Measurements from ENCODE around the gene CDKN2AIP. TPM values are rescaled to one million over a fixed set of nuclear protein-coding genes. Genes with fewer than 3 reads are reported as not detected.
A peak's percentile ranks its signal among the peaks of the same experiment; 100 is the strongest.

CDKN2AIP gene
- 15.3 and 18.9 TPM in 2 replicates for total RNA-seq (2014; rRNA removed)
- 5.8 TPM for polyA plus RNA-seq (2012)

- DNase-seq (ENCODE audit: low read depth) = peak; percentile 94
Observed at GRCh38 chr4:183444214-183445096, at the start of gene CDKN2AIP. TSS of gene CDKN2AIP (plus strand) at chr4:183444636. CDS start at chr4:183444798, 162 bp downstream.

DNA sequence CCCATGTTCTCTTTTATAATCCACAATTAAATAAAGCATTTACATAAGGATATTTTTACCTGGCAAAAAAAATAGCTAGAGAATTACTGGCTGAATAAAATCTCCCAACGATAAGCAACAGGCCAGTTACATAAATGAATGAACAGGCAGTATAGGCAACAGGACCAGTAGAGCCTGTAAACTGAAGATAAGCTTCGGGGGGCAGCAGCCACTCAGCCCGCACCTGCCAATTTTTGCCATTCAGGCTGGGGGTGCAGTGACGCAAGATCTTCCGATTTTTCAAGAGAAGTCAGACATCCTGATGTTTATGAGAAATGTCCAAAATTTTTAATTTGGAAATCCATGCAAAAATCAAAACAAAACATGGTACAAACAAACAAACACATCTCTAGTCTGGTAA, 49.0 kb upstream of the CDKN2AIP start:
- no peak for DNase-seq (ENCODE audit: low read depth)

- DNase-seq (ENCODE audit: low read depth) = no peak
Observed at GRCh38 chr4:183396227-183396637, 48.2 kb upstream of the CDKN2AIP start.

DNA sequence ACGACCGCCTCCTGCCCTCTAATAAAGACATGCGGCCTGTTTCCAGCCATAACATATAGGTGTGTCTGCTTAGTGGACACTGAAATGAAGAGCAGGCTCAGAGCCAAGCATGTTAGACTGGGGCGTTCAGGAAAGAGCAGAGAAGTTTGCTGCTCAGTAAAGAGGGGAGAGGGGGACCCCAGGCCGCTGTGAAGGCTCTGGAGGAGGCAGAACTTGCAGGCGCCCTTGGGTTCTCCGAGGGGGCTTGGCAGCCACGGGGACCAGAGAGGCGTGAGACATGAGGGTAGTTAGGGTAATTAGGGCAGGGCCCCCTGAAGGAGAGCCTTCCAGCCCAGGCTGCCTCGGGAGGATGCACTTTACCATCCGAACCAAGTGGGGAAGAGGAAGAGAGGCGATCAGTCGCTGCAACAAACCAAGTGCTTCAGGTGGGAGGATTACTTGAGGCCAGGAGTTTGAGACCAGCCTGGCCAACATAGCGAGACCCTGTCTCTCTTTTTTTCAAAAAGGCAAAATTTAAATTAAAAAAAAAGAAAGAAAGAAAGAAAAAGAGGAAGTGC, 46.6 kb upstream of the CDKN2AIP start:
- DNase-seq (ENCODE audit: low read depth) = no peak

- peak; percentile 67 for DNase-seq (ENCODE audit: low read depth)
Observed at GRCh38 chr4:183398298-183399125, 45.9 kb upstream of the CDKN2AIP start.

GRCh38 chr4:183399126-183399522, 45.3 kb upstream of the CDKN2AIP start:
- DNase-seq (ENCODE audit: low read depth) = no peak

- DNase-seq (ENCODE audit: low read depth) = no peak
Observed at GRCh38 chr4:183399616-183400015, 44.8 kb upstream of the CDKN2AIP start.

DNA sequence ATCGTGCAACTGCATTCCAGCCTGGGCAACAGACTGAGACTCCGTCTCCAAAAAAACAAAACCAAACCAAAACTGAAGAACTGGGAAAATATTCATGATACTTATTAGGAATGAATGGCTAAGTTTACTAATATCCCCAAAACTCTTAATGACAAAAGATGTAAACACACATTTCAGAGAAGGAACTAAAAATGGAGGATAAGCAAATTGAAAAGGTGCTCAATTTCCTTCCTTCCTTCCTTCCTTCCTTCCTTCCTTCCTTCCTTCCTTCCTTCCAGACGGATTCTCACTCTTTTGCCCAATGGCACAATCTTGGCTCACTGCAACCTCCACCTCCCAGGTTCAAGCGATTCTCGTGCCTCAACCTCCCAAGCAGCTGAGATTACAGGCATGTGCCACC, 44.4 kb upstream of the CDKN2AIP start:
- DNase-seq (ENCODE audit: low read depth) = no peak

DNA sequence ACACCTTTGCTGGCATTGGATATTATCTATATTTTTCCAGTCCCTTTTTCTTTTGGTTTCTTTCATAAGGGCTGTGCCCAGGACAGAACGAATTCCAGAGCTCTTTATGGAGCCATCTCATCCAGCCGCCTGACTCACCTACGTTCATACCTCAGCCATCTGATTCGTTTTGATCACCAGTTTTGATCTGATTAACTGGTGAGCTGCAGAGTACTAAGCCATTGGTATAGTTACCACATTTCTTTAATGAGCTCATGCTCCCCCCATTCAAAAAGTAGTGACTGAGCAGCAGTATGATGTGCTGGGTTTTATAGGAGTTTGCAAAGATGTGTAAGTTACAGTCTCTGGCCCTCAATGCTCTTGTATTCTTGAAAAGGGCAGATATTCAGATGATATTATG, 43.0 kb upstream of the CDKN2AIP start:
- DNase-seq (ENCODE audit: low read depth) = no peak

GRCh38 chr4:183402771-183403170, 41.7 kb upstream of the CDKN2AIP start:
- no peak for DNase-seq (ENCODE audit: low read depth)

GRCh38 chr4:183403486-183403885, 41.0 kb upstream of the CDKN2AIP start:
- no peak for DNase-seq (ENCODE audit: low read depth)

DNA sequence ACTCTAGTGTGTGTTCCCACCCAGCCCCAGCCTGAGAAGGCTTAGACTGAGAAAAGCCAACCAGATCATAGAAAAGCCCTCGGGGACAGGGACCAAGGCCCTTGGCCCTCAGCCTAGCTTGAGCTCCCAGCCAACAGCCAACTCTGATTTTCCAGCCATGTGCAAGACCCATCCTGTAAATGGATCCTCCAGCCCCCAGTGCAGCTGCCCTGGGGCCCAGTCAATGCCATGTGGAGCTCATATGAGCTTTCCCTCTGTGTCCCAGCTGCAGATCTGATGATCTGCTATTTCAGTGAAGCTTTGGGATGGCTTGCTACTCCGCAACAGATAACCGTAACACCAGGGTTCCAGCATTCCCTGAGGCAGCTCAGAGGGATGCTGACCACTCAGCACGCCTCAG, 40.5 kb upstream of the CDKN2AIP start:
- no peak for DNase-seq (ENCODE audit: low read depth)

- DNase-seq (ENCODE audit: low read depth) = no peak
Observed at GRCh38 chr4:183405303-183405702, 39.1 kb upstream of the CDKN2AIP start.

DNA sequence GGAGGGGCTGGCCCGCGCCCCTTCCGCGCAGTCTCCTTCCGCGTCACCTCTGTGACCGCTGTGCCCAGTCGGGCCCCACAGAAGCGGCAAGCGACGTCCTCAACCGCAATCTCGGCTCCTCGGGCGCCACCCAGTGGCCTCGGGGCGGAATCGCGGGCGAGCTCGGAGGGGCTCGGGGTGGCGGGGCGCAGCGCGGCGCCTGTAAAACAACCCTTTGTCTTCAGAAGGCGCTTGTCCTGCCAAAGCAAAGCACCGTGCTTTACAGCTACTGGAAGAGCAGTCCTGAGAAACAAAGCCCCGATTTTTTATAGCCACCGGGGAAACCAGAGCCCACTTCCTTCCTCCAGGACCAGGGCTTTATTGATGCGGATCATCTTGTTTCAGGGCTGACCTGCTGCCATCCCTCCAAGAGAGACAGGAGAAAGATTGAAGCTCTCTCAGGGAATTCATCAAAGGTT, 37.3 kb upstream of the CDKN2AIP start:
- DNase-seq (ENCODE audit: low read depth) = peak; percentile 64

GRCh38 chr4:183407635-183408464, 36.6 kb upstream of the CDKN2AIP start:
- DNase-seq (ENCODE audit: low read depth) = no peak

DNA sequence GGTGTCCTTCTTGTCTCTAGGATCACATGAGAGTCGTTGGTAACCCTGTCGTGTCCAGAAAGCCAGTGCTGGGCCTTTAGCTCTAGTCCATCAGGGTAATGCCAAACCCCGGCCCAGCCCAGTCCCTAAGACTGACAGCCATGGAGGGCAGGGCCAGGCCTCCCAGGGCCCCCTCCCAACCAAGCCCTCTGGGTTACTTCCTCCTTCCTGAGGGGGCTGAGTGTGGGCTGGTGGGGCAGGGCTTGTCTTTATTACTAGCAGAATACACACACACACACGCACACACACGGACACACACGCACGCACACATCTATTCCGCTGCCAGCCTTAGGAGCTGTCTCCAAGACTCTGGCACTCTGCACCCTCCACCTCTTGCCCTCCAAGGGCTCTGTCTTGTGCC, 35.6 kb upstream of the CDKN2AIP start:
- no peak for DNase-seq (ENCODE audit: low read depth)

- DNase-seq (ENCODE audit: low read depth) = no peak
Observed at GRCh38 chr4:183409483-183409882, 35.0 kb upstream of the CDKN2AIP start.

DNA sequence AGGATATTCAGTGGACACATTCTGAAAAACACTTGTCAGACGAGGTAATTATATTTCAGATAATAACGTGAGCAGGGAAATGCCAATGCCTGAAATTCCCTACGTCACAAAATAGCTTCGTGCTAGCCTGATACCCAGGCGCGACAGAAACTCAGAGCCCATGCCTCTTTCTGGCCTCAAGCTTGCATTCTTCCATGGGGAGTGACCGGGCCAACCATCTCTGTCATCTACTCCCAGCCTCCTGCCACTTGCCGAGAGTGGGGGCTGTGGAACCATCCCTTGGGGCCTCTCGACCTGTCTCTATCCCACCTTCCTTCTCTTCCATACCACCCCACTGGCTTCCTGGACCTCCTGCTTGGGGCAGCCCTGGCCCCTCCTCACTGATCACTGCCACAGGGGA, 34.5 kb upstream of the CDKN2AIP start:
- DNase-seq (ENCODE audit: low read depth) = no peak

- no peak for DNase-seq (ENCODE audit: low read depth)
Observed at GRCh38 chr4:183411291-183411861, 33.1 kb upstream of the CDKN2AIP start.

- no peak for DNase-seq (ENCODE audit: low read depth)
Observed at GRCh38 chr4:183412821-183413220, 31.6 kb upstream of the CDKN2AIP start.

All from LHCN-M2 (cell line).